ENCODE results near the gene SLC6A18.
A peak's percentile ranks its signal among the peaks of the same experiment; 100 is the strongest.
"Not testable (repeated sequence)": the region's sequence is repeated elsewhere in the genome, so short reads cannot be mapped to it uniquely, and the experiment has no call there.

Gene SLC6A18

GRCh38 chr5:1288439-1289335 lies 63.5 kb downstream of the SLC6A18 start:
- H3K4me3 ChIP-seq (ENCODE audit: low read length in 2 of 2) = no peak overlapping the region
- H3K36me3 ChIP-seq (ENCODE audit: control insufficient read depth in 2 of 2, insufficient read depth in 2 of 2, low read length in 2 of 2) = no peaks in the 10 kb centered on the region
- H3K9me3 ChIP-seq (ENCODE audit: control insufficient read depth in 2 of 2, low read length in 2 of 2) = no peaks in the 10 kb centered on the region
- H3K9ac ChIP-seq (ENCODE audit: low read depth in 1 of 2, low read length in 2 of 2) = no peak overlapping the region
- peaks cover 3 to 8% of the 10 kb centered on the region in 2 donors for H3K4me1 ChIP-seq (ENCODE audit: control insufficient read depth in 2 of 2, insufficient read depth in 2 of 2, low read length in 2 of 2)
- H3K27me3 ChIP-seq (ENCODE audit: control insufficient read depth in 2 of 2, insufficient read depth in 2 of 2, low read length in 2 of 2) = no peaks in the 10 kb centered on the region
- H3K27ac ChIP-seq (ENCODE audit: low read depth in 2 of 2, low read length in 2 of 2) = no peak overlapping the region

DNA sequence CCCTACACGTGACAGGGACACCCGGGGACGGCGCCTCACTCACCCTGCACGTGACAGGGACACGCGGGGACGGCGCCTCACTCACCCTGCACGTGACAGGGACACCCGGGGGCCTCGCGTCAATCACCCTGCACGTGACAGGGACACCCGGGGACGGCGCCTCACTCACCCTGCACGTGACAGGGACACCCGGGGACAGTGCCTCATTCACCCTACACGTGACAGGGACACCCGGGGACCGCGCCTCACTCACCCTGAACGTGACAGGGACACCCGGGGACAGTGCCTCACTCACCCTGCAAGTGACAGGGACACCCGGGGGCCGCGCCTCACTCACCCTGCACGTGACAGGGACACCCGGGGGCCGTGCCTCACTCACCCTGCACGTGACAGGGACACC lies 64.4 kb downstream of the SLC6A18 start:
- H3K9me3 ChIP-seq (ENCODE audit: control insufficient read depth in 2 of 2, low read length in 2 of 2); H3K9ac ChIP-seq (ENCODE audit: low read depth in 1 of 2, low read length in 2 of 2); H3K4me3 ChIP-seq (ENCODE audit: low read length in 2 of 2); H3K27ac ChIP-seq (ENCODE audit: low read depth in 2 of 2, low read length in 2 of 2); H3K27me3 ChIP-seq (ENCODE audit: control insufficient read depth in 2 of 2, insufficient read depth in 2 of 2, low read length in 2 of 2); H3K36me3 ChIP-seq (ENCODE audit: control insufficient read depth in 2 of 2, insufficient read depth in 2 of 2, low read length in 2 of 2): not testable (repeated sequence)
- peaks cover 7 to 13% of the 10 kb centered on the region in 2 donors for H3K4me1 ChIP-seq (ENCODE audit: control insufficient read depth in 2 of 2, insufficient read depth in 2 of 2, low read length in 2 of 2)

- not testable (repeated sequence) for H3K9me3 ChIP-seq (ENCODE audit: control insufficient read depth in 2 of 2, low read length in 2 of 2); H3K4me3 ChIP-seq (ENCODE audit: low read length in 2 of 2); H3K27me3 ChIP-seq (ENCODE audit: control insufficient read depth in 2 of 2, insufficient read depth in 2 of 2, low read length in 2 of 2); H3K9ac ChIP-seq (ENCODE audit: low read depth in 1 of 2, low read length in 2 of 2); H3K27ac ChIP-seq (ENCODE audit: low read depth in 2 of 2, low read length in 2 of 2); H3K36me3 ChIP-seq (ENCODE audit: control insufficient read depth in 2 of 2, insufficient read depth in 2 of 2, low read length in 2 of 2)
- H3K4me1 ChIP-seq (ENCODE audit: control insufficient read depth in 2 of 2, insufficient read depth in 2 of 2, low read length in 2 of 2) = peaks cover 7 to 13% of the 10 kb centered on the region in 2 donors
Observed at GRCh38 chr5:1290956-1291355, 65.8 kb downstream of the SLC6A18 start.

DNA sequence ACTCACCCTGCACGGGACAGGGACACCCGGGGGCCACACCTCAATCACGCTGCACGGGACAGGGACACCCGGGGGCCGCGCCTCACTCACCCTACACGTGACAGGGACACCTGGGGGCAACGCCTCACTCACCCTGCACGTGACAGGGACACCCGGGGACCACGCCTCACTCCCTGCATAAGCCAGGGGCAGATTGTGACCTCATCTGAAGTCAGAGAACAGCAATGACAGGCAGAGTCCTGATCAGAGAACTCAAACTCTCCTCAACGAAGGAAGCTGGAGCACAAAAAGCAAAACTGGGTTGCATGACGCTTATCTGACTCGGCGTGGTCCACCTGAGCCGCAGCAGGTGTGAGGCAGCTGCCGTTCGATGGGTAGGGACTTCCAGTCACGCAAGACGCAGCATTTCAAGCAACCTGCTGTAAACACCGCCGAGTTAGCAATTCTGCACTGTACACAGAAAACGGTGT lies 66.5 kb downstream of the SLC6A18 start:
- Histone ChIP-seq H3K4me3 (ENCODE audit: low read length in 2 of 2) (peak overlapping the region in 1 of 2 donors; percentile 48), H3K4me1 (ENCODE audit: control insufficient read depth in 2 of 2, insufficient read depth in 2 of 2, low read length in 2 of 2) (peaks cover 7 to 13% of the 10 kb centered on the region in 2 donors), H3K27me3 (ENCODE audit: control insufficient read depth in 2 of 2, insufficient read depth in 2 of 2, low read length in 2 of 2) (no peaks in the 10 kb centered on the region), H3K27ac (ENCODE audit: low read depth in 2 of 2, low read length in 2 of 2) (peak overlapping the region; percentile 47 to 68), H3K9me3 (ENCODE audit: control insufficient read depth in 2 of 2, low read length in 2 of 2) (no peaks in the 10 kb centered on the region), H3K9ac (ENCODE audit: low read depth in 1 of 2, low read length in 2 of 2) (no peak overlapping the region), H3K36me3 (ENCODE audit: control insufficient read depth in 2 of 2, insufficient read depth in 2 of 2, low read length in 2 of 2) (no peaks in the 10 kb centered on the region)

DNA sequence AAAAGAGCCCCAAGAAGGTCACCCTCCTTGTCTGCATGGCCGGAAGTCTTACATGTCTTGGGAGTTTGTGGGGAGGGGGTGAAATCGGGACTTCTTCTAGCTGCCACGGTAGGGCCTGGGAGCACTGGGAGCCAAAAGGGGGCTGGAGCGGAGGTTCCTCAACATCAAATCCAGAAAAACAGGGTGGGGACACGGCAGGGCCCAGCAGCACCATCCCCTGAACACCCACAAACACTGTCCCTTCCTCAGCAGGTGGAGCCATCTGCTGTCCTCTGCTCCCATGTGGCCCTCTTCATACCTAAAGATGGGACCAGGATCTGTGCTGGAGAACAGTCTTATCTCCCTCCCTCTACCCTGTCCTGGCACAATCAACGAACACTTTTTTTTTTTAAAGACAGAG lies 67.0 kb downstream of the SLC6A18 start:
- no peak overlapping the region for H3K9ac ChIP-seq (ENCODE audit: low read depth in 1 of 2, low read length in 2 of 2)
- H3K27ac ChIP-seq (ENCODE audit: low read depth in 2 of 2, low read length in 2 of 2) = peak overlapping the region; percentile 47 to 68
- no peaks in the 10 kb centered on the region for H3K36me3 ChIP-seq (ENCODE audit: control insufficient read depth in 2 of 2, insufficient read depth in 2 of 2, low read length in 2 of 2)
- H3K27me3 ChIP-seq (ENCODE audit: control insufficient read depth in 2 of 2, insufficient read depth in 2 of 2, low read length in 2 of 2) = no peaks in the 10 kb centered on the region
- peak overlapping the region in 1 of 2 donors; percentile 48 for H3K4me3 ChIP-seq (ENCODE audit: low read length in 2 of 2)
- peaks cover 7 to 13% of the 10 kb centered on the region in 2 donors for H3K4me1 ChIP-seq (ENCODE audit: control insufficient read depth in 2 of 2, insufficient read depth in 2 of 2, low read length in 2 of 2)
- no peaks in the 10 kb centered on the region for H3K9me3 ChIP-seq (ENCODE audit: control insufficient read depth in 2 of 2, low read length in 2 of 2)

- Histone ChIP-seq H3K36me3 (ENCODE audit: control insufficient read depth in 2 of 2, insufficient read depth in 2 of 2, low read length in 2 of 2) (no peaks in the 10 kb centered on the region), H3K4me1 (ENCODE audit: control insufficient read depth in 2 of 2, insufficient read depth in 2 of 2, low read length in 2 of 2) (peaks cover 7 to 13% of the 10 kb centered on the region in 2 donors), H3K4me3 (ENCODE audit: low read length in 2 of 2) (no peak overlapping the region), H3K9me3 (ENCODE audit: control insufficient read depth in 2 of 2, low read length in 2 of 2) (no peaks in the 10 kb centered on the region), H3K27me3 (ENCODE audit: control insufficient read depth in 2 of 2, insufficient read depth in 2 of 2, low read length in 2 of 2) (no peaks in the 10 kb centered on the region), H3K9ac (ENCODE audit: low read depth in 1 of 2, low read length in 2 of 2) (no peak overlapping the region), H3K27ac (ENCODE audit: low read depth in 2 of 2, low read length in 2 of 2) (no peak overlapping the region)
Observed at GRCh38 chr5:1292846-1293415, 67.8 kb downstream of the SLC6A18 start.

- Histone ChIP-seq H3K4me1 (ENCODE audit: control insufficient read depth in 2 of 2, insufficient read depth in 2 of 2, low read length in 2 of 2) (peaks cover 7 to 13% of the 10 kb centered on the region in 2 donors), H3K4me3 (ENCODE audit: low read length in 2 of 2) (no peak overlapping the region), H3K27ac (ENCODE audit: low read depth in 2 of 2, low read length in 2 of 2) (no peak overlapping the region), H3K9ac (ENCODE audit: low read depth in 1 of 2, low read length in 2 of 2) (no peak overlapping the region), H3K36me3 (ENCODE audit: control insufficient read depth in 2 of 2, insufficient read depth in 2 of 2, low read length in 2 of 2) (no peaks in the 10 kb centered on the region), H3K27me3 (ENCODE audit: control insufficient read depth in 2 of 2, insufficient read depth in 2 of 2, low read length in 2 of 2) (no peaks in the 10 kb centered on the region), H3K9me3 (ENCODE audit: control insufficient read depth in 2 of 2, low read length in 2 of 2) (no peaks in the 10 kb centered on the region)
Observed at GRCh38 chr5:1293416-1294205, 68.4 kb downstream of the SLC6A18 start.

GRCh38 chr5:1294206-1294834 lies 69.1 kb downstream of the SLC6A18 start:
- Histone ChIP-seq H3K36me3 (ENCODE audit: control insufficient read depth in 2 of 2, insufficient read depth in 2 of 2, low read length in 2 of 2) (no peaks in the 10 kb centered on the region), H3K27me3 (ENCODE audit: control insufficient read depth in 2 of 2, insufficient read depth in 2 of 2, low read length in 2 of 2) (no peaks in the 10 kb centered on the region), H3K27ac (ENCODE audit: low read depth in 2 of 2, low read length in 2 of 2) (no peak overlapping the region), H3K9ac (ENCODE audit: low read depth in 1 of 2, low read length in 2 of 2) (no peak overlapping the region), H3K4me1 (ENCODE audit: control insufficient read depth in 2 of 2, insufficient read depth in 2 of 2, low read length in 2 of 2) (peaks cover 7 to 13% of the 10 kb centered on the region in 2 donors), H3K9me3 (ENCODE audit: control insufficient read depth in 2 of 2, low read length in 2 of 2) (no peaks in the 10 kb centered on the region), H3K4me3 (ENCODE audit: low read length in 2 of 2) (no peak overlapping the region)

DNA sequence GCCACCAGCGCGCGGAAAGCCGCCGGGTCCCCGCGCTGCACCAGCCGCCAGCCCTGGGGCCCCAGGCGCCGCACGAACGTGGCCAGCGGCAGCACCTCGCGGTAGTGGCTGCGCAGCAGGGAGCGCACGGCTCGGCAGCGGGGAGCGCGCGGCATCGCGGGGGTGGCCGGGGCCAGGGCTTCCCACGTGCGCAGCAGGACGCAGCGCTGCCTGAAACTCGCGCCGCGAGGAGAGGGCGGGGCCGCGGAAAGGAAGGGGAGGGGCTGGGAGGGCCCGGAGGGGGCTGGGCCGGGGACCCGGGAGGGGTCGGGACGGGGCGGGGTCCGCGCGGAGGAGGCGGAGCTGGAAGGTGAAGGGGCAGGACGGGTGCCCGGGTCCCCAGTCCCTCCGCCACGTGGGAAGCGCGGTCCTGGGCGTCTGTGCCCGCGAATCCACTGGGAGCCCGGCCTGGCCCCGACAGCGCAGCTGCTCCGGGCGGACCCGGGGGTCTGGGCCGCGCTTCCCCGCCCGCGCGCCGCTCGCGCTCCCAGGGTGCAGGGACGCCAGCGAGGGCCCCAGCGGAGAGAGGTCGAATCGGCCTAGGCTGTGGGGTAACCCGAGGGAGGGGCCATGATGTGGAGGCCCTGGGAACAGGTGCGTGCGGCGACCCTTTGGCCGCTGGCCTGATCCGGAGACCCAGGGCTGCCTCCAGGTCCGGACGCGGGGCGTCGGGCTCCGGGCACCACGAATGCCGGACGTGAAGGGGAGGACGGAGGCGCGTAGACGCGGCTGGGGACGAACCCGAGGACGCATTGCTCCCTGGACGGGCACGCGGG lies 69.9 kb downstream of the SLC6A18 start, which contains the start of gene TERT:
Gene TERT (minus strand): TSS at position 234 of the 815 bp plus-strand sequence. CDS start 79 bp downstream, at position 155.
- H3K27ac ChIP-seq (ENCODE audit: low read depth in 2 of 2, low read length in 2 of 2) = no peak within 1 kb of the TSS
- no peak within 1 kb of the TSS for H3K9ac ChIP-seq (ENCODE audit: low read depth in 1 of 2, low read length in 2 of 2)
- no peak within 1 kb of the TSS for H3K4me3 ChIP-seq (ENCODE audit: low read length in 2 of 2)
- H3K4me1 ChIP-seq (ENCODE audit: control insufficient read depth in 2 of 2, insufficient read depth in 2 of 2, low read length in 2 of 2) = peaks cover 7 to 13% of the 10 kb centered on the region in 2 donors
- no peaks in the 10 kb centered on the region for H3K36me3 ChIP-seq (ENCODE audit: control insufficient read depth in 2 of 2, insufficient read depth in 2 of 2, low read length in 2 of 2)
- no peaks in the 10 kb centered on the region for H3K27me3 ChIP-seq (ENCODE audit: control insufficient read depth in 2 of 2, insufficient read depth in 2 of 2, low read length in 2 of 2)
- no peaks in the 10 kb centered on the region for H3K9me3 ChIP-seq (ENCODE audit: control insufficient read depth in 2 of 2, low read length in 2 of 2)
